Neural progenitor cell (in vitro differentiated cells): ENCODE measurements around the gene SPEM1. TPM values are rescaled to one million over a fixed set of nuclear protein-coding genes. Genes with fewer than 3 reads are reported as not detected.

ENCODE experiments used
- DNase-seq: peaks from one replicate; pipeline ENCODE4 v3.0.0-alpha.2; 2016; ENCODE audit warnings: low spot score
- H2AFZ ChIP-seq: fragments of 200-600 bp; sonication (generic); replicated peaks from 2 replicates; pipeline ENCODE4 v1.6.1; 2016; ENCODE audit warnings: antibody characterized with exemption
- H3F3A ChIP-seq: fragments of 200-600 bp; sonication (generic); 2 replicates; pipeline ENCODE4 v1.6.1; 2016; ENCODE audit warnings: antibody characterized with exemption, low read depth
- H3K27ac ChIP-seq: fragments of 200-600 bp; sonication (generic); 2 replicates; pipeline ENCODE4 v1.5.1; 2016; ENCODE audit warnings: mild to moderate bottlenecking
- H3K27me3 ChIP-seq: fragments of 200-600 bp; sonication (generic); 2 replicates; pipeline ENCODE4 v1.6.1; 2016; ENCODE audit warnings: mild to moderate bottlenecking, moderate library complexity
- H3K36me3 ChIP-seq: fragments of 200-600 bp; sonication (generic); 2 replicates; pipeline ENCODE4 v1.5.1; 2016
- H3K4me1 ChIP-seq: fragments of 200-600 bp; sonication (generic); 2 replicates; pipeline ENCODE4 v1.6.1; 2016; ENCODE audit warnings: mixed run types
- H3K4me2 ChIP-seq: fragments of 200-600 bp; sonication (generic); 2 replicates; pipeline ENCODE4 v1.6.1; 2016
- H3K4me3 ChIP-seq: fragments of 200-600 bp; sonication (generic); 2 replicates; pipeline ENCODE4 v1.5.1; 2016
- H3K79me2 ChIP-seq: fragments of 200-600 bp; sonication (generic); 2 replicates; pipeline ENCODE4 v1.6.1; 2016; ENCODE audit warnings: low read depth
- H3K9ac ChIP-seq: fragments of 200-600 bp; sonication (generic); 2 replicates; pipeline ENCODE4 v1.6.1; 2016
- H3K9me3 ChIP-seq: fragments of 200-600 bp; sonication (generic); 2 replicates; pipeline ENCODE4 v1.5.1; 2016; ENCODE audit warnings: low read depth
- H4K20me1 ChIP-seq: fragments of 200-600 bp; sonication (generic); 2 replicates; pipeline ENCODE4 v1.6.1; 2016; ENCODE audit warnings: low read depth
- H3K27ac Mint-ChIP-seq: 3 replicates; pipeline ENCODE4 v1.8.0; 2021; ENCODE audit warnings: mixed read lengths
- H3K27me3 Mint-ChIP-seq: 2 replicates; pipeline ENCODE4 v1.8.0; 2022; ENCODE audit warnings: low read depth, mild to moderate bottlenecking, inconsistent platforms, moderate library complexity, mixed read lengths; ENCODE audit not compliant: insufficient read depth
- H3K36me3 Mint-ChIP-seq: 3 replicates; pipeline ENCODE4 v1.8.0; 2021; ENCODE audit warnings: mixed read lengths
- H3K4me1 Mint-ChIP-seq: 3 replicates; pipeline ENCODE4 v1.8.0; 2021; ENCODE audit warnings: mixed read lengths
- H3K4me3 Mint-ChIP-seq: 3 replicates; pipeline ENCODE4 v1.8.0; 2021; ENCODE audit warnings: mild to moderate bottlenecking, moderate library complexity, mixed read lengths
- H3K9me3 Mint-ChIP-seq: 3 replicates; pipeline ENCODE4 v1.8.0; 2020; ENCODE audit warnings: mixed read lengths
- CTCF ChIP-seq: fragments of 200-600 bp; sonication (generic); IDR thresholded peaks from 2 replicates; pipeline ENCODE4 v1.5.1; 2017; ENCODE audit warnings: antibody characterized with exemption, mild to moderate bottlenecking
- EZH2 ChIP-seq: fragments of 200-600 bp; sonication (generic); IDR thresholded peaks from 2 replicates; pipeline ENCODE4 v1.6.1; 2017; ENCODE audit warnings: antibody characterized with exemption, mild to moderate bottlenecking, moderate library complexity
- EZH2phosphoT487 ChIP-seq: fragments of 200-600 bp; sonication (generic); IDR thresholded peaks from 2 replicates; pipeline ENCODE4 v1.6.1; 2017; ENCODE audit warnings: antibody characterized with exemption
- total RNA-seq: library from RNA; depleted of rRNA; stranded (reverse); fragments of >200 nt; gene quantifications from 2 replicates; pipeline ENCODE4 v1.2.3, GENCODE V29; 2015; ENCODE audit warnings: low replicate concordance

The SPEM1 gene
- total RNA-seq, 1 donor from 2014 or later, result not detected

GRCh38 chr17:7383371-7383741 lies 36.8 kb upstream of the SPEM1 start:
- no peak overlapping the region for H2AFZ ChIP-seq
- peaks cover 18% of the 10 kb centered on the region for H3F3A ChIP-seq
- H3K4me3 ChIP-seq, result no peak overlapping the region
- no peaks in the 10 kb centered on the region for H3K79me2 ChIP-seq
- H3K4me1 ChIP-seq, result peaks cover 8% of the 10 kb centered on the region
- no peak overlapping the region for H3K9ac ChIP-seq
- H3K4me2 ChIP-seq, result peak overlapping the region; percentile 85
- H3K36me3 Mint-ChIP-seq, result peaks cover 3% of the 10 kb centered on the region
- H3K36me3 ChIP-seq, result no peaks in the 10 kb centered on the region
- no peak overlapping the region for H3K27ac Mint-ChIP-seq
- H3K9me3 ChIP-seq, result peaks cover 5% of the 10 kb centered on the region
- H3K27me3 ChIP-seq, result peaks cover 57% of the 10 kb centered on the region
- H3K4me3 Mint-ChIP-seq, result no peak overlapping the region
- H3K4me1 Mint-ChIP-seq, result peaks cover 11% of the 10 kb centered on the region
- no peak for DNase-seq
- H3K27me3 Mint-ChIP-seq, result peaks cover 43% of the 10 kb centered on the region
- TF ChIP-seq EZH2phosphoT487, result no peak
- TF ChIP-seq EZH2, result no peak
- no peak for TF ChIP-seq CTCF
- no peak overlapping the region for H3K27ac ChIP-seq
- H3K9me3 Mint-ChIP-seq, result peaks cover 14% of the 10 kb centered on the region
- H4K20me1 ChIP-seq, result peaks cover 5% of the 10 kb centered on the region

GRCh38 chr17:7383742-7384488 lies 36.2 kb upstream of the SPEM1 start:
- Histone ChIP-seq H3K9ac (no peak overlapping the region), H3K79me2 (no peaks in the 10 kb centered on the region), H3K36me3 (no peaks in the 10 kb centered on the region), H4K20me1 (peaks cover 5% of the 10 kb centered on the region), H3K9me3 (peaks cover 5% of the 10 kb centered on the region), H3K27ac (no peak overlapping the region), H3F3A (peaks cover 18% of the 10 kb centered on the region), H3K4me3 (peak overlapping the region; percentile 45), H3K27me3 (peaks cover 57% of the 10 kb centered on the region), H3K4me2 (peak overlapping the region; percentile 85), H2AFZ (peak overlapping the region; percentile 60), H3K4me1 (peaks cover 8% of the 10 kb centered on the region)
- peak overlapping the region; percentile 36 for H3K4me3 Mint-ChIP-seq
- H3K27ac Mint-ChIP-seq, result no peak overlapping the region
- peaks cover 13% of the 10 kb centered on the region for H3K9me3 Mint-ChIP-seq
- peaks cover 11% of the 10 kb centered on the region for H3K4me1 Mint-ChIP-seq
- peak; percentile 91 for DNase-seq
- no peak for TF ChIP-seq EZH2phosphoT487
- no peak for TF ChIP-seq CTCF
- TF ChIP-seq EZH2, result no peak
- H3K27me3 Mint-ChIP-seq, result peaks cover 43% of the 10 kb centered on the region
- H3K36me3 Mint-ChIP-seq, result peaks cover 3% of the 10 kb centered on the region

GRCh38 chr17:7384489-7385081 lies 35.5 kb upstream of the SPEM1 start:
- peaks cover 50% of the 10 kb centered on the region for H3K27me3 ChIP-seq
- peaks cover 6% of the 10 kb centered on the region for H3K9me3 Mint-ChIP-seq
- no peak for DNase-seq
- H3K9ac ChIP-seq, result no peak overlapping the region
- TF ChIP-seq EZH2phosphoT487 (no peak), EZH2 (no peak), CTCF (no peak)
- peaks cover 5% of the 10 kb centered on the region for H3K36me3 Mint-ChIP-seq
- no peaks in the 10 kb centered on the region for H3K9me3 ChIP-seq
- H3K27ac Mint-ChIP-seq, result peak overlapping the region; percentile 15
- H3K36me3 ChIP-seq, result no peaks in the 10 kb centered on the region
- peaks cover 11% of the 10 kb centered on the region for H3K4me1 Mint-ChIP-seq
- H3F3A ChIP-seq, result peaks cover 18% of the 10 kb centered on the region
- no peaks in the 10 kb centered on the region for H3K79me2 ChIP-seq
- H3K4me1 ChIP-seq, result peaks cover 8% of the 10 kb centered on the region
- H3K4me2 ChIP-seq, result peak overlapping the region; percentile 85
- H3K27ac ChIP-seq, result no peak overlapping the region
- H2AFZ ChIP-seq, result peak overlapping the region; percentile 60
- peak overlapping the region; percentile 36 for H3K4me3 Mint-ChIP-seq
- peaks cover 39% of the 10 kb centered on the region for H3K27me3 Mint-ChIP-seq
- peaks cover 5% of the 10 kb centered on the region for H4K20me1 ChIP-seq
- peak overlapping the region; percentile 45 for H3K4me3 ChIP-seq
